Activated naive CD4-positive, alpha-beta T cell (primary cell): Measurements from ENCODE around the gene TRMT13.
"Not testable (repeated sequence)": the region's sequence is repeated elsewhere in the genome, so short reads cannot be mapped to it uniquely, and the experiment has no call there.

Experiments
- DNase-seq, 4 experiments: peaks; one replicate each; lab custom pipeline; 2025; lab: John Stamatoyannopoulos, UW

The TRMT13 gene

GRCh38 chr1:100164216-100164615, 31.3 kb downstream of the TRMT13 start:
- no peak for DNase-seq

- DNase-seq: no peak
Measured at GRCh38 chr1:100164702-100165101, 31.7 kb downstream of the TRMT13 start.

- DNase-seq: no peak
Measured at GRCh38 chr1:100168051-100168450, 35.1 kb downstream of the TRMT13 start.

- no peak for DNase-seq
Measured at GRCh38 chr1:100177295-100178041, 44.5 kb downstream of the TRMT13 start.

- DNase-seq: no peak
Measured at GRCh38 chr1:100178091-100178490, 45.1 kb downstream of the TRMT13 start, which contains the start of gene LRRC39. Gene LRRC39, minus strand, starts transcription at chr1:100178256. Its CDS starts 9,740 bp downstream, at chr1:100168516.

GRCh38 chr1:100183370-100183769, 50.4 kb downstream of the TRMT13 start:
- no peak for DNase-seq

GRCh38 chr1:100184536-100184935, 51.6 kb downstream of the TRMT13 start:
- no peak for DNase-seq

GRCh38 chr1:100187912-100188311, 54.9 kb downstream of the TRMT13 start:
- DNase-seq: no peak

GRCh38 chr1:100188617-100189016, 55.7 kb downstream of the TRMT13 start:
- DNase-seq: no peak

- no peak for DNase-seq
Measured at GRCh38 chr1:100198596-100198995, 65.6 kb downstream of the TRMT13 start.

GRCh38 chr1:100200060-100200459, 67.1 kb downstream of the TRMT13 start:
- not testable (repeated sequence) for DNase-seq
